ENCODE measurements around the gene PTPRD. TPM values are rescaled to one million over a fixed set of nuclear protein-coding genes. Genes with fewer than 3 reads are reported as not detected.

PTPRD gene
- total and polyA plus RNA-seq, 10 donors, result 0.08 to 11.7 (median 2.9) TPM

GRCh38 chr9:8356406-8356805 lies 2256.4 kb downstream of the PTPRD start:
- TF ChIP-seq POLR2AphosphoS5 (IDR thresholded peaks at IDR 0.05) (no peak), CTCF (IDR thresholded peaks at IDR 0.05 in 8 of 11, conservative IDR thresholded peaks at IDR 0.05 in 3 of 11) (no peak), POLR2A (IDR thresholded peaks at IDR 0.05) (no peak)
- H3K27me3 ChIP-seq (replicated peaks in 1 of 7), result no peaks in the 10 kb centered on the region
- no peak for DNase-seq
- H3K4me3 ChIP-seq, result no peak overlapping the region
- no peaks in the 10 kb centered on the region for H3K36me3 ChIP-seq
- H3K9me3 ChIP-seq, result no peaks in the 10 kb centered on the region
- no peaks in the 10 kb centered on the region for H3K4me1 ChIP-seq
- intact Hi-C loops (cut with DNase I; ENCODE audit: low total_unique reads), result no loop called here
- H3K27ac ChIP-seq, result no peak overlapping the region

DNA sequence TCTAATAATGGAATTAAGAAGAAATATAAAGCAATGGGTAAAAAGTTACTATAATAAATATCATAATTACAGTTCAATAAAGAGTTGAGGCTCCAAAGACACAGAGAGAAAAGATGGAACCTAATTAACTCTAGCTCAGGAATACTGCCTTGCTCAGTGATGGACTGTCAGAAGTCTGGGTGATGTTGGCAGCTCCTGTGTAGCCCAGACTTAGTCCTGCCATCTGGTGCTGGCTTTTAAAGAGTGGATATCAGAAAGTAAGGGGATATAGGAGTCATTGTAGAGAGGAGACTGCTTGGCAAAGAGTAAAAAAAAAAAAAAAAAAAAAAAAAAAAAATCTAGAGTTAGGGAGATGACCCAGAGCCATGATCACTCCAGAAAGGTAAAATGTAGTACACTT lies 2261.4 kb downstream of the PTPRD start:
- H3K4me3 ChIP-seq, result no peak overlapping the region
- H3K27me3 ChIP-seq (replicated peaks in 1 of 7), result no peaks in the 10 kb centered on the region
- no peak overlapping the region for H3K27ac ChIP-seq
- H3K4me1 ChIP-seq, result no peaks in the 10 kb centered on the region
- intact Hi-C loops (cut with DNase I; ENCODE audit: low total_unique reads), result no loop called here
- no peaks in the 10 kb centered on the region for H3K9me3 ChIP-seq
- H3K36me3 ChIP-seq, result no peaks in the 10 kb centered on the region
- no peak for DNase-seq
- no peak for TF ChIP-seq POLR2A (IDR thresholded peaks at IDR 0.05)
- TF ChIP-seq POLR2AphosphoS5 (IDR thresholded peaks at IDR 0.05), result no peak
- TF ChIP-seq CTCF (IDR thresholded peaks at IDR 0.05 in 8 of 11, conservative IDR thresholded peaks at IDR 0.05 in 3 of 11), result no peak

DNA sequence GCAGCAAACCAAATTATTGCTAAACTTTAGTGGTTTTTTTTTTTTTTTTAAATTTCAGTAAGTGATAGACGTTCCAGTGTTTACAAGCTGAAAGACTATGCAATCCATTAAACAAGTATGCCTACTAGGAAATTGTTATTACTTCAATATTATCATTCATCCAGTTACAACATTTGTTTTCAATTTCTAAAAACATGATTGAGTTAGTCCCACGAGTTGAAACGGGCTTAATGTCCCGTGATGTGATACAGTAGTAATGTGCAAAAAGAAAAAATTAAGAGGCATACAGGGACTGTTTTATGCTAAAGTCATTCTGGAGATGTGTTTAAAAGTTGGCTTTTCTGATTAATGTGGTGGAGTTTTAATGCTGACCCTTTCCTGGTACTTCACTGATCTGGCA lies 2262.9 kb downstream of the PTPRD start:
- H3K9me3 ChIP-seq, result no peaks in the 10 kb centered on the region
- H3K4me3 ChIP-seq, result no peak overlapping the region
- no peaks in the 10 kb centered on the region for H3K36me3 ChIP-seq
- TF ChIP-seq POLR2A (IDR thresholded peaks at IDR 0.05) (no peak), CTCF (IDR thresholded peaks at IDR 0.05 in 8 of 11, conservative IDR thresholded peaks at IDR 0.05 in 3 of 11) (no peak), POLR2AphosphoS5 (IDR thresholded peaks at IDR 0.05) (no peak)
- intact Hi-C loops (cut with DNase I; ENCODE audit: low total_unique reads), result no loop called here
- H3K27ac ChIP-seq, result no peak overlapping the region
- no peak for DNase-seq
- H3K4me1 ChIP-seq, result no peaks in the 10 kb centered on the region
- 61 to 69% (median 67%) methylated on average over 4 of the region's 4 CpGs for WGBS, 5 donors
- no peaks in the 10 kb centered on the region for H3K27me3 ChIP-seq (replicated peaks in 1 of 7)

- H3K27ac ChIP-seq, result no peak overlapping the region
- intact Hi-C loops (cut with DNase I; ENCODE audit: low total_unique reads), result no loop called here
- no peaks in the 10 kb centered on the region for H3K9me3 ChIP-seq
- no peak overlapping the region for H3K4me3 ChIP-seq
- H3K27me3 ChIP-seq (replicated peaks in 1 of 7), result no peaks in the 10 kb centered on the region
- no peak for DNase-seq
- TF ChIP-seq CTCF (IDR thresholded peaks at IDR 0.05 in 8 of 11, conservative IDR thresholded peaks at IDR 0.05 in 3 of 11) (no peak), POLR2AphosphoS5 (IDR thresholded peaks at IDR 0.05) (no peak), POLR2A (IDR thresholded peaks at IDR 0.05) (no peak)
- no peaks in the 10 kb centered on the region for H3K4me1 ChIP-seq
- WGBS, 5 donors, result 69 to 86% (median 78%) methylated on average over 2 of the region's 2 CpGs
- H3K36me3 ChIP-seq, result no peaks in the 10 kb centered on the region
Observed at GRCh38 chr9:8349376-8349775, 2263.4 kb downstream of the PTPRD start.
